Activated T-helper 17 cell treated with anti-CD3 and anti-CD28 coated beads, Interleukin-2, amount 50 U/mL, for 72 hours (primary cell): ENCODE results near the gene COL18A1. TPM values are rescaled to one million over a fixed set of nuclear protein-coding genes. Genes with fewer than 3 reads are reported as not detected.

ENCODE experiments used
- ATAC-seq: fragments of 150-1000 bp; cut with Tn5 transposase; replicated peaks from 2 replicates; pipeline ENCODE4 v1.10.0; 2021; ENCODE audit warnings: mild to moderate bottlenecking, moderate library complexity
- H3K27ac Mint-ChIP-seq: one replicate; pipeline ENCODE4 v1.8.0; 2022; ENCODE audit warnings: mixed read lengths
- H3K27me3 Mint-ChIP-seq: one replicate; pipeline ENCODE4 v1.8.0; 2022; ENCODE audit warnings: mixed read lengths
- H3K36me3 Mint-ChIP-seq: one replicate; pipeline ENCODE4 v1.8.0; 2022; ENCODE audit warnings: low read depth, mild to moderate bottlenecking, mixed read lengths
- H3K4me1 Mint-ChIP-seq: one replicate; pipeline ENCODE4 v1.8.0; 2022; ENCODE audit warnings: mixed read lengths
- H3K4me3 Mint-ChIP-seq: one replicate; pipeline ENCODE4 v1.8.0; 2022; ENCODE audit warnings: mild to moderate bottlenecking, mixed read lengths
- H3K9me3 Mint-ChIP-seq: one replicate; pipeline ENCODE4 v1.8.0; 2022; ENCODE audit warnings: mixed read lengths
- total RNA-seq, 2 donors: library from RNA; stranded (reverse); gene quantifications; one replicate each; pipeline ENCODE4 v1.2.3, GENCODE V29; 2022

The COL18A1 gene
- total RNA-seq, 2 donors from 2014 or later = 3.2 to 3.9 TPM

- no peak overlapping the region for H3K4me3 Mint-ChIP-seq
- no peak overlapping the region for H3K27ac Mint-ChIP-seq
- H3K9me3 Mint-ChIP-seq = no peaks in the 10 kb centered on the region
- H3K4me1 Mint-ChIP-seq = peaks cover under 1% of the 10 kb centered on the region
- no peak for ATAC-seq
- H3K36me3 Mint-ChIP-seq = peaks cover 19% of the 10 kb centered on the region
- no peaks in the 10 kb centered on the region for H3K27me3 Mint-ChIP-seq
Measured at GRCh38 chr21:45512626-45513002, 107.6 kb downstream of the COL18A1 start.

- no peaks in the 10 kb centered on the region for H3K9me3 Mint-ChIP-seq
- peaks cover 24% of the 10 kb centered on the region for H3K36me3 Mint-ChIP-seq
- no peak overlapping the region for H3K27ac Mint-ChIP-seq
- H3K4me3 Mint-ChIP-seq = no peak overlapping the region
- ATAC-seq = no peak
- H3K4me1 Mint-ChIP-seq = peaks cover 6% of the 10 kb centered on the region
- no peaks in the 10 kb centered on the region for H3K27me3 Mint-ChIP-seq
Measured at GRCh38 chr21:45513003-45513717, 108.2 kb downstream of the COL18A1 start.

- H3K4me3 Mint-ChIP-seq = no peak overlapping the region
- H3K36me3 Mint-ChIP-seq = peaks cover 31% of the 10 kb centered on the region
- peaks cover 4% of the 10 kb centered on the region for H3K9me3 Mint-ChIP-seq
- no peak overlapping the region for H3K27ac Mint-ChIP-seq
- no peaks in the 10 kb centered on the region for H3K27me3 Mint-ChIP-seq
- H3K4me1 Mint-ChIP-seq = peaks cover 12% of the 10 kb centered on the region
- ATAC-seq = no peak
Measured at GRCh38 chr21:45513741-45514310, 108.9 kb downstream of the COL18A1 start.

- no peak for ATAC-seq
- H3K27me3 Mint-ChIP-seq = no peaks in the 10 kb centered on the region
- H3K4me3 Mint-ChIP-seq = no peak overlapping the region
- H3K4me1 Mint-ChIP-seq = peaks cover 12% of the 10 kb centered on the region
- H3K9me3 Mint-ChIP-seq = peaks cover 8% of the 10 kb centered on the region
- H3K36me3 Mint-ChIP-seq = peaks cover 37% of the 10 kb centered on the region
- H3K27ac Mint-ChIP-seq = no peak overlapping the region
Measured at GRCh38 chr21:45514311-45515021, 109.5 kb downstream of the COL18A1 start.

GRCh38 chr21:45515241-45516061, 110.5 kb downstream of the COL18A1 start:
- H3K36me3 Mint-ChIP-seq = peaks cover 47% of the 10 kb centered on the region
- H3K27ac Mint-ChIP-seq = no peak overlapping the region

GRCh38 chr21:45516071-45516670, 111.2 kb downstream of the COL18A1 start:
- peaks cover 14% of the 10 kb centered on the region for H3K9me3 Mint-ChIP-seq
- no peak overlapping the region for H3K27ac Mint-ChIP-seq
- peaks cover 12% of the 10 kb centered on the region for H3K4me1 Mint-ChIP-seq
- H3K27me3 Mint-ChIP-seq = no peaks in the 10 kb centered on the region
- H3K4me3 Mint-ChIP-seq = no peak overlapping the region
- no peak for ATAC-seq
- peaks cover 54% of the 10 kb centered on the region for H3K36me3 Mint-ChIP-seq

More at GRCh38 chr21:45515241-45516061, 110.5 kb downstream of the COL18A1 start:
- Mint-ChIP-seq H3K27me3 (no peaks in the 10 kb centered on the region), H3K4me1 (peaks cover 12% of the 10 kb centered on the region), H3K9me3 (peaks cover 14% of the 10 kb centered on the region), H3K4me3 (no peak overlapping the region)
- no peak for ATAC-seq

- no peak overlapping the region for H3K27ac Mint-ChIP-seq
- H3K4me1 Mint-ChIP-seq = peaks cover 12% of the 10 kb centered on the region
- peaks cover 14% of the 10 kb centered on the region for H3K9me3 Mint-ChIP-seq
- no peak overlapping the region for H3K4me3 Mint-ChIP-seq
- no peaks in the 10 kb centered on the region for H3K27me3 Mint-ChIP-seq
- H3K36me3 Mint-ChIP-seq = peaks cover 60% of the 10 kb centered on the region
- ATAC-seq = no peak
Measured at GRCh38 chr21:45516671-45517151, 111.7 kb downstream of the COL18A1 start.

- Mint-ChIP-seq H3K27ac (peak overlapping the region; percentile 70), H3K4me1 (peaks cover 12% of the 10 kb centered on the region), H3K9me3 (peaks cover 14% of the 10 kb centered on the region), H3K4me3 (peak overlapping the region; percentile 50), H3K27me3 (no peaks in the 10 kb centered on the region), H3K36me3 (peaks cover 67% of the 10 kb centered on the region)
- ATAC-seq = peak; percentile 85
Measured at GRCh38 chr21:45517249-45518065, 112.5 kb downstream of the COL18A1 start.

- Mint-ChIP-seq H3K36me3 (peaks cover 76% of the 10 kb centered on the region), H3K9me3 (peaks cover 14% of the 10 kb centered on the region), H3K4me1 (peaks cover 12% of the 10 kb centered on the region), H3K4me3 (peak overlapping the region; percentile 50), H3K27me3 (no peaks in the 10 kb centered on the region), H3K27ac (peak overlapping the region; percentile 70)
- no peak for ATAC-seq
Measured at GRCh38 chr21:45518742-45519141, 113.8 kb downstream of the COL18A1 start.

GRCh38 chr21:45519182-45519581, 114.2 kb downstream of the COL18A1 start:
- no peak for ATAC-seq
- H3K27ac Mint-ChIP-seq = no peak overlapping the region
- H3K4me1 Mint-ChIP-seq = peaks cover 12% of the 10 kb centered on the region
- H3K36me3 Mint-ChIP-seq = peaks cover 76% of the 10 kb centered on the region
- H3K4me3 Mint-ChIP-seq = no peak overlapping the region
- H3K9me3 Mint-ChIP-seq = peaks cover 14% of the 10 kb centered on the region
- no peaks in the 10 kb centered on the region for H3K27me3 Mint-ChIP-seq

- peaks cover 62% of the 10 kb centered on the region for H3K36me3 Mint-ChIP-seq
- H3K27ac Mint-ChIP-seq = no peak overlapping the region
- peaks cover 12% of the 10 kb centered on the region for H3K4me1 Mint-ChIP-seq
- peaks cover 14% of the 10 kb centered on the region for H3K9me3 Mint-ChIP-seq
- H3K27me3 Mint-ChIP-seq = no peaks in the 10 kb centered on the region
- H3K4me3 Mint-ChIP-seq = no peak overlapping the region
- ATAC-seq = no peak
Measured at GRCh38 chr21:45521241-45521640, 116.3 kb downstream of the COL18A1 start.

- Mint-ChIP-seq H3K27me3 (no peaks in the 10 kb centered on the region), H3K27ac (no peak overlapping the region), H3K4me1 (peaks cover 16% of the 10 kb centered on the region), H3K36me3 (peaks cover 67% of the 10 kb centered on the region), H3K4me3 (no peak overlapping the region), H3K9me3 (peaks cover 14% of the 10 kb centered on the region)
- ATAC-seq = no peak
Measured at GRCh38 chr21:45522381-45522780, 117.4 kb downstream of the COL18A1 start.

- H3K27me3 Mint-ChIP-seq = no peaks in the 10 kb centered on the region
- peaks cover 14% of the 10 kb centered on the region for H3K9me3 Mint-ChIP-seq
- ATAC-seq = no peak
- no peak overlapping the region for H3K4me3 Mint-ChIP-seq
- peaks cover 12% of the 10 kb centered on the region for H3K4me1 Mint-ChIP-seq
- peaks cover 61% of the 10 kb centered on the region for H3K36me3 Mint-ChIP-seq
- no peak overlapping the region for H3K27ac Mint-ChIP-seq
Measured at GRCh38 chr21:45522986-45523385, 118.0 kb downstream of the COL18A1 start.
